Measurements from ENCODE around the gene ANKRD6.

Gene ANKRD6

GRCh38 chr6:89661559-89661958, 228.6 kb downstream of the ANKRD6 start:
- no peak for DNase-seq

GRCh38 chr6:89662659-89663223, 229.8 kb downstream of the ANKRD6 start:
- no peak for DNase-seq

DNA sequence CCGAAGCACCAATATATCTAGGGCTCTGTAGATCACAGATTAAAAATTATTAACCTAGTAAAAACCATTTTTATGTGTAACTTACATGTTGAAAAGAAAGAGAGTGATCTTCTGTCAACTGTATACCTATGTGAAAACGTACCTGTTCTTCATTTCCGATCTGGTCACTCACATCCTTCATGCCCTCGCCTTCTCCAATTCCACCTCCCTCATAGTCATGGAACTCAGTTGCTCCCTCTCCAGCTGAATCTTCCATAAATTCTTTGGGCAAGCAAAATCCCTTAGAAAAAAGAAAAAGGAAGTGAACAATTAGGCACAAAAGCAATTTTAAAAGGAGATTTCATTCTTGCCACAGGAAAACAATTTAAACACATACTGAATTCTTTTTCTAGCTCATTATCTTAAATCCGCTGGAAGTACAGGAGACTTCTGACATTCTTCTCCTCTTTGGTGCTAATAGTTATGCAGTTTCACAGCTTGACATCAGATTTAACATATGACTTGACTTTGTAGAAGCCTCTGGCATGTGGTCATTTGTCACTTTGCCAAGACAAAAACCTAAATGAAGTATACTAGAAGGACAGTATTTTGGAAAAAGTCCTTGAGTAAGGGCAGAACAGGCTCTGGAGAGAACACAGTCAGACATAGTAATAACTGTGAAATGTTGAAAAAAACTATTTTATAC, 235.1 kb downstream of the ANKRD6 start:
- DNase-seq, result no peak

DNA sequence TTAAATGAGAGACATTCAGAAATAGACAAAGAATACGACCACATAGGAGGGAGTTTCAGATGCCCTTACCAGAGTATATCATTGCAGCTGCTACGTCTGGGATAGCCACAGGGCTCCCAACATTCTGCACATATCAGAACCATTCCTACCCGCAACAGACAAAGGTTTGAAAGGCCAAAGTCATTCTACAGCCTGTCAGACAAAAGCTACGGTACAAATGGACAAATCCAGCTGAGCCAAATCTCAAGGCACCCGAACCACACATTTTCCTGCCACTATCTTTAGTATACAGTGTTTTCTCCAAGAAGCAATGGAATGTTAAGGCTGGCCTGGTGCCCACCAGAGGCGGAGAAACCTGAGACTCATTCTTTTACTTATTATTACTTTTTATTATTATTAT, 236.1 kb downstream of the ANKRD6 start:
- DNase-seq, result no peak

GRCh38 chr6:89670935-89671565, 238.1 kb downstream of the ANKRD6 start:
- DNase-seq, result no peak

GRCh38 chr6:89675949-89676748, 243.2 kb downstream of the ANKRD6 start:
- no peak for DNase-seq

- no peak for DNase-seq
These were observed 245.6 kb downstream of the ANKRD6 start for GRCh38 chr6:89678531-89678930.

GRCh38 chr6:89679215-89680120, 246.5 kb downstream of the ANKRD6 start:
- DNase-seq, result no peak

DNA sequence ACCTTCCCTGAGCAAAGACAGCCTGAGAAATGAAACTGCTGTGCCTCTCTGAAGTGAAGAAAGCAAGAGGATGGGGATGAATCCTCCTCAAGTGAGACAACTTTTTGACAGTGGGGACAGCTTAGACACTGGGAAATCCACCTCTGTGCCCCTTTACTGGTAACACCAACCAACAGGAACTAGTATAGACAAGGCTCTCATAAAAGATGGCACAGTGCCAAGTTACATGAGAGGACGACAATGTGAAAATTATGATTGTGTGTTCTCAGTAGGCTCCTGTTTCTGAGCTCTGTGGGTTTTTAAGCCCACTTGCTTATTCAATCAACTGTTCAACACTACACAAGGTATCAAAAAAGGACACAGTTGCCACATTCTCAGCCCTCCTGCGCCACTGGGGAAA, 247.2 kb downstream of the ANKRD6 start:
- DNase-seq, result no peak

DNA sequence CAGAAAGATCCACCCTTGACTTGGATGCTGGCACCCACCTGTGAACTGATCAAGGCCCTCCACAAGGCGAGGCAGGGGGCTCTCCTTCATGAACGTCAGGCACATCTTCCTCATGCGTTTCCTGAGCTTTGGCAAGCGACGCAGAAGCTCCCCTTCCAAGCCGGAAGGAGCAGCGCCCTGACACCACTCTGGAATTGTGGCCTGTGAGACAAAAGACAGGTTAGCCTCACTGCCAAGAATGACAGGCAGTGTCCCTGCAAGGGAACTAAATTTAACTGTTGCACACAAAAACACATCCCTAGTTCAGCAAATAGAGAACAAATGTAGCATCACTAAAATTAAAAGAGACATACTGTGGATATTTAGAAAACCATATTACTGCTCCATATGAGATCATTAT, 247.6 kb downstream of the ANKRD6 start:
- DNase-seq, result no peak

- DNase-seq, result no peak
These were observed 249.1 kb downstream of the ANKRD6 start for GRCh38 chr6:89681983-89682564.

DNA sequence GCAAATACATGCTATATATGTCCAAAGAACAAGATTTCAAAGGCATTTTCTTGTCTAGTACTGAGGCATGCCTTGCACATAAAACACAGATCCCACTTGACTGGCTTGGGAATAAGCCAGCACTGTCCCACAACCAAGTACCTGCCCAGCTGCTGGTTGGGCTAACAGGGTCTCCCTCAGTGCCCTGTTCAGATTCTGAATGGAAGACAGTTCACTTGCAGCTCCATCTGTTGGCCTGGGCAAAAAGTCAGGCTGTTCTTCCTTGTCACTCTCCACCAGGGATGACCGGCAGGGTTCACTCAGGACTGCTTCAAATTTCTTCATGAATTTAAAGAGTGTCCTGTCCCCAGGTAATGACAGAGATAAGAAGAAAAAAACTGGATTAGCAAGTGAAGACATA, 250.0 kb downstream of the ANKRD6 start:
- DNase-seq, result no peak

Measured in activated effector memory CD4-positive, alpha-beta T cell treated with Interleukin-2 at 50 U/mL for 16 hours (primary cell).